Mesenteric fat pad (tissue), 1 donor: ENCODE data around the gene ALLC. TPM values are rescaled to one million over a fixed set of nuclear protein-coding genes. Genes with fewer than 3 reads are reported as not detected.
A peak's percentile ranks its signal among the peaks of the same experiment; 100 is the strongest.

Experiments used
- DNase-seq: peaks from one replicate; pipeline ENCODE4 v3.0.0-alpha.2; 2020; ENCODE audit warnings: low spot score
- total RNA-seq: library from RNA; stranded (reverse); fragmentation: NEBNext Ultra II Directional; extraction: Animal tissue kit (Norgen Biotek cat#: 25700); gene quantifications from one replicate; pipeline ENCODE4 v1.2.1, GENCODE V29; 2021
- donor health status: DM: yes; HTN: yes; CAD: no.

Gene ALLC
- total RNA-seq, 1 donor from 2014 or later = not detected

- no peak for DNase-seq
Measured at GRCh38 chr2:3712831-3713503, 55.0 kb downstream of the ALLC start.

GRCh38 chr2:3718679-3719078, 60.7 kb downstream of the ALLC start:
- no peak for DNase-seq

GRCh38 chr2:3725002-3725401, 67.0 kb downstream of the ALLC start:
- DNase-seq = peak; percentile 51

GRCh38 chr2:3725458-3726250, 67.7 kb downstream of the ALLC start:
- peak; percentile 64 for DNase-seq

- peak; percentile 74 for DNase-seq
Measured at GRCh38 chr2:3726511-3726910, 68.5 kb downstream of the ALLC start.

- DNase-seq = peak; percentile 57
Measured at GRCh38 chr2:3727397-3728045, 69.5 kb downstream of the ALLC start.

GRCh38 chr2:3728104-3729054, 70.4 kb downstream of the ALLC start:
- peak; percentile 72 for DNase-seq

- peak; percentile 53 for DNase-seq
Measured at GRCh38 chr2:3729055-3729448, 71.1 kb downstream of the ALLC start.

- DNase-seq = no peak
Measured at GRCh38 chr2:3729786-3730185, 71.8 kb downstream of the ALLC start.

GRCh38 chr2:3730646-3731045, 72.6 kb downstream of the ALLC start:
- peak; percentile 45 for DNase-seq

- DNase-seq = no peak
Measured at GRCh38 chr2:3731829-3732228, 73.8 kb downstream of the ALLC start.

GRCh38 chr2:3736112-3736511, 78.1 kb downstream of the ALLC start:
- no peak for DNase-seq

- DNase-seq = no peak
Measured at GRCh38 chr2:3737128-3737527, 79.1 kb downstream of the ALLC start.

GRCh38 chr2:3738454-3738853, 80.5 kb downstream of the ALLC start:
- DNase-seq = no peak

GRCh38 chr2:3739313-3739712, 81.3 kb downstream of the ALLC start:
- DNase-seq = no peak

- no peak for DNase-seq
Measured at GRCh38 chr2:3741396-3741795, 83.4 kb downstream of the ALLC start.

- no peak for DNase-seq
Measured at GRCh38 chr2:3741867-3742602, 84.0 kb downstream of the ALLC start.

GRCh38 chr2:3742743-3743508, 84.9 kb downstream of the ALLC start:
- DNase-seq = no peak

GRCh38 chr2:3743951-3744555, 86.1 kb downstream of the ALLC start:
- no peak for DNase-seq
